ENCODE measurements around the gene SMIM43. TPM values are rescaled to one million over a fixed set of nuclear protein-coding genes. Genes with fewer than 3 reads are reported as not detected.

SMIM43 gene
- total and polyA plus RNA-seq, 2 donors (not counting 1 experiment from before 2014, with no cell fraction given) = 0.83 to 2.5 TPM

GRCh38 chr4:121742794-121743193 is 22.2 kb downstream of the SMIM43 start:
- H3K27me3 ChIP-seq (ENCODE audit: control insufficient read depth, insufficient read depth, low read length) = no peaks in the 10 kb centered on the region
- H3K27ac ChIP-seq (ENCODE audit: insufficient read depth, low read length) = no peak overlapping the region
- H3K36me3 ChIP-seq (ENCODE audit: control insufficient read depth, insufficient read depth, low read length) = no peaks in the 10 kb centered on the region
- no peak for DNase-seq (ENCODE audit: low read depth in 2 of 2)
- H3K4me1 ChIP-seq (ENCODE audit: control insufficient read depth, extremely low read depth, insufficient read depth, low read length) = no peaks in the 10 kb centered on the region
- no peaks in the 10 kb centered on the region for H3K9me3 ChIP-seq (ENCODE audit: control insufficient read depth, insufficient read depth, low read depth, low read length)
- no peak overlapping the region for H2AFZ ChIP-seq (ENCODE audit: low read length)
- no peak overlapping the region for H3K4me3 ChIP-seq (replicated peaks in 1 of 4; ENCODE audit: control extremely low read depth in 1 of 4, insufficient read depth in 1 of 4, low read depth in 3 of 4, low read length in 4 of 4)
- H3K9ac ChIP-seq (ENCODE audit: insufficient read depth, low read length) = no peak overlapping the region
- H3K4me2 ChIP-seq (ENCODE audit: extremely low read depth, insufficient read depth, low read length) = no peak overlapping the region
- no peaks in the 10 kb centered on the region for H3K79me2 ChIP-seq (ENCODE audit: control insufficient read depth, insufficient read depth, low read length)
- H4K20me1 ChIP-seq (ENCODE audit: control insufficient read depth, extremely low read depth, insufficient read depth, low read length) = no peaks in the 10 kb centered on the region
- TF ChIP-seq CTCF (conservative IDR thresholded peaks at IDR 0.05 in 1 of 2, IDR thresholded peaks at IDR 0.05 in 1 of 2; ENCODE audit: low read depth in 1 of 2, low read length in 2 of 2) (no peak), EZH2 (IDR thresholded peaks at IDR 0.05; ENCODE audit: low read length, missing control alignments) (no peak)

GRCh38 chr4:121741751-121742150 is 23.2 kb downstream of the SMIM43 start:
- no peaks in the 10 kb centered on the region for H3K27me3 ChIP-seq (ENCODE audit: control insufficient read depth, insufficient read depth, low read length)
- no peak for TF ChIP-seq EZH2 (IDR thresholded peaks at IDR 0.05; ENCODE audit: low read length, missing control alignments)
- H3K9ac ChIP-seq (ENCODE audit: insufficient read depth, low read length) = no peak overlapping the region
- no peaks in the 10 kb centered on the region for H3K9me3 ChIP-seq (ENCODE audit: control insufficient read depth, insufficient read depth, low read depth, low read length)
- H3K4me2 ChIP-seq (ENCODE audit: extremely low read depth, insufficient read depth, low read length) = no peak overlapping the region
- H3K79me2 ChIP-seq (ENCODE audit: control insufficient read depth, insufficient read depth, low read length) = no peaks in the 10 kb centered on the region
- no peak overlapping the region for H2AFZ ChIP-seq (ENCODE audit: low read length)
- H3K4me3 ChIP-seq (replicated peaks in 1 of 4; ENCODE audit: control extremely low read depth in 1 of 4, insufficient read depth in 1 of 4, low read depth in 3 of 4, low read length in 4 of 4) = no peak overlapping the region
- no peak overlapping the region for H3K27ac ChIP-seq (ENCODE audit: insufficient read depth, low read length)
- H3K4me1 ChIP-seq (ENCODE audit: control insufficient read depth, extremely low read depth, insufficient read depth, low read length) = no peaks in the 10 kb centered on the region
- H4K20me1 ChIP-seq (ENCODE audit: control insufficient read depth, extremely low read depth, insufficient read depth, low read length) = no peaks in the 10 kb centered on the region
- no peaks in the 10 kb centered on the region for H3K36me3 ChIP-seq (ENCODE audit: control insufficient read depth, insufficient read depth, low read length)
- peak; percentile 23 to 24 for DNase-seq (ENCODE audit: low read depth in 2 of 2)

DNA sequence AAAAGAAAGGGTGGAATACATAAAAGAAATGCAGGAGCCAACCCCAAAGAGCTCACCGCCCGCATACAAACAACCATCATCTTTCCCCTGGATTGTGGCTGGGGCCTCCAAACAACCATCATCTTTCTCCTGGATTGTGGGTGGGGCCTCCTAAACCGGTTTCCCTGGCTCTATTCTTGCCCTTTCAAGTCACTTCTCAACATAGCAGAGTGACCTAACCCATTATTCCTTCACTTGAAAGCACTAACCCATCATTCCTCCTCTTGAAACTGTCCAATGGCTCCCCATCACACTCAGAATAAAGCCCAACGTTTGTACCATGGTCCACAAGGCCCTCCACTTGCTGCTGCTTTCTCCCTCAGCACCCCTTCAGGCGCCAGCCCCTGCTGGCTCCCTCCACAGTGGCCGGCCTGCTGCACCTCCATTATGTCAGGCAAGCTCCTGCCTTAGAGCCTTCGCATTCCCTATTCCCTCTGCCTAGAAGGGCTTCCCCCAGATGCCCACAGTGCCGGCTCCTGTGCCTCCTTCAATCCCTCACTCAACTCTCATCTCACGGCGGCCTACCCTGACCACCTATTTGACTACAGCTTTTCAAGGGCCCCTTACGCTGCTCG is 24.1 kb downstream of the SMIM43 start:
- H3K9me3 ChIP-seq (ENCODE audit: control insufficient read depth, insufficient read depth, low read depth, low read length) = no peaks in the 10 kb centered on the region
- no peaks in the 10 kb centered on the region for H4K20me1 ChIP-seq (ENCODE audit: control insufficient read depth, extremely low read depth, insufficient read depth, low read length)
- H3K4me2 ChIP-seq (ENCODE audit: extremely low read depth, insufficient read depth, low read length) = no peak overlapping the region
- H3K27me3 ChIP-seq (ENCODE audit: control insufficient read depth, insufficient read depth, low read length) = no peaks in the 10 kb centered on the region
- no peaks in the 10 kb centered on the region for H3K36me3 ChIP-seq (ENCODE audit: control insufficient read depth, insufficient read depth, low read length)
- no peaks in the 10 kb centered on the region for H3K79me2 ChIP-seq (ENCODE audit: control insufficient read depth, insufficient read depth, low read length)
- no peak for TF ChIP-seq EZH2 (IDR thresholded peaks at IDR 0.05; ENCODE audit: low read length, missing control alignments)
- no peak for TF ChIP-seq CTCF (conservative IDR thresholded peaks at IDR 0.05 in 1 of 2, IDR thresholded peaks at IDR 0.05 in 1 of 2; ENCODE audit: low read depth in 1 of 2, low read length in 2 of 2)
- no peak overlapping the region for H3K4me3 ChIP-seq (replicated peaks in 1 of 4; ENCODE audit: control extremely low read depth in 1 of 4, insufficient read depth in 1 of 4, low read depth in 3 of 4, low read length in 4 of 4)
- H3K27ac ChIP-seq (ENCODE audit: insufficient read depth, low read length) = no peak overlapping the region
- H3K9ac ChIP-seq (ENCODE audit: insufficient read depth, low read length) = no peak overlapping the region
- H2AFZ ChIP-seq (ENCODE audit: low read length) = no peak overlapping the region
- no peaks in the 10 kb centered on the region for H3K4me1 ChIP-seq (ENCODE audit: control insufficient read depth, extremely low read depth, insufficient read depth, low read length)
- DNase-seq (ENCODE audit: low read depth in 2 of 2) = no peak

Data from fibroblast of lung (primary cell).